GM19395 (cell line): ENCODE results near the gene STK32A.
"Not testable (repeated sequence)": the region's sequence is repeated elsewhere in the genome, so short reads cannot be mapped to it uniquely, and the experiment has no call there.

ENCODE experiments used
- ATAC-seq: cut with Tn5 transposase; IDR thresholded peaks from one replicate; pipeline ENCODE4 v1.9.1; 2021; ENCODE audit warnings: mild to moderate bottlenecking, moderate library complexity; ENCODE audit not compliant: unreplicated experiment

The STK32A gene

DNA sequence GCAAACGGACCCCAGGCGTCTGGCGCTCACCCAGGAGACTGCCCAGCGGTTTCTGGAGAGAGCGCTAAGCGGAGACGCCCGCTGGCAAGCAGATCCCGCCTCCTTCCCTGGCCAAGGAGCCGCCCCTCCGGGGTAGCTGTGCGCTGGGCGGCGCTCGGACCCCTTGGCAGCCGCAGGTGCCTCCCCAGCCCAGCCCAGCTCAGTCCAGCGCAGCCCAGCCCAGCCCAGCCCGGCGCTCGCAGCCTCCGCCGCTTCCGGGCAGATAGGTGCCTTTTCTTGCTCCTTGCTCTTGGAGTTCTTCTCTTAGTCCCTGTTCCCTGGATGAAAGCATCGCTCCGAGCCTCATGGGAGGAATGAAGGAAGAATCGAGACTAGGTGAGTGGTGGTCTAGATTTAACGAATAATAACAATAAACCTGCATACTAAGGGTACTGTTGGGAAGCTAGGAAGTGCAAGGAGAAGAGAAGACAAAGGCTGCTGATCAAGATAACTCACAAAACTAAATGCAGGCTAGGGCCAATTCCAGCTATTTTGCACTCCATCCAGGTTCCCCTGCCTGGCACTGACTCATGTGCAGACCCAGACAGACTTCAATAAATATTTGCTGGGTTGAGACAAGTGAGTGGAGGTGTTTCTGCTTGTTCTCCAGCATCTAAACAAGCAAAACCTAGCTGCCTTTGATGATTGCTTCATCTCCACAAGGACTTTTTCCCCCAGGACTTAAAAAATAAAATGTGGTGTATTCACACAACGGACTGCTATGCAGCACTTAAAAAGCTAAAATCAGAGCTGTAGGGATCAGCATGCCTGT, at the start of gene STK32A:
Gene STK32A (plus strand): TSS at position 202 of the 811 bp plus-strand sequence. CDS start 4,609 bp downstream, outside the sequence.
- ATAC-seq, result no peak

- ATAC-seq, result no peak
Measured at GRCh38 chr5:147187099-147187540, 47.7 kb upstream of the STK32A start.

GRCh38 chr5:147188200-147189108, 46.4 kb upstream of the STK32A start:
- ATAC-seq, result peak; percentile 94

DNA sequence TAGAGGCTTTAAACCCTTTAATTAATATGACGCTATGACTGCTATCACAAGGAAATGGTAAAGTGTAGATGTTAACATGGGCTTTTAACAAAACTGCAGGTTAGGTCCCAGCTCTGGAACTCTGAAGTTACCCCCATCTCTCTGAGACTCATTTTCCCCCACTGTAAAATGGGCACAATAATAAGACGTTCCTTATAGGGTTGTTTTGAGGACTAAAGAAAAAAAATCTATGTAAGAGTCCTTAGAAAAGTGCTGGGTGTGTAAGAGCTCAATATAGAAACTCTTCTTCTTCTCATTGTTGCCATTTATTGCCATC, 45.8 kb upstream of the STK32A start:
- ATAC-seq, result peak; percentile 21

GRCh38 chr5:147190331-147190730, 44.5 kb upstream of the STK32A start:
- no peak for ATAC-seq

DNA sequence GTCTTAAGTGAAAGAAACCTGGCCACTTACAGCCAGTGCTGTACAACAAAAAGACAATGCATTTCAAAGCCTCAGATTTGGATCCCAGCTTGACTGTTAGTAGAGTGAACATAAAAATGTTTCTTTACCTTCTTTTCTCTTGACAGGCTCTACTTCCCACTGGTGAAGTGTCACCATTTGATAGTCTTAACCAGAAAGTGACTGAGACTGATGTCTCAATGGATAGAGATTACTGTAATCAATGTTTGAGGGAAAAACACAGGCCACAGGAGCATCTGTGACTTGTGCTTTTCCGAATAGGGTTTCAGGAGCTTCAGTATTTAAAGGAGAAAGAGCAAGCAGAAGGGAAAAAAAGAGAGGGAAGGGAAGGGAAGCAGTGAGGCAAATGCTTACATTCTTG, 41.7 kb upstream of the STK32A start:
- ATAC-seq, result no peak

DNA sequence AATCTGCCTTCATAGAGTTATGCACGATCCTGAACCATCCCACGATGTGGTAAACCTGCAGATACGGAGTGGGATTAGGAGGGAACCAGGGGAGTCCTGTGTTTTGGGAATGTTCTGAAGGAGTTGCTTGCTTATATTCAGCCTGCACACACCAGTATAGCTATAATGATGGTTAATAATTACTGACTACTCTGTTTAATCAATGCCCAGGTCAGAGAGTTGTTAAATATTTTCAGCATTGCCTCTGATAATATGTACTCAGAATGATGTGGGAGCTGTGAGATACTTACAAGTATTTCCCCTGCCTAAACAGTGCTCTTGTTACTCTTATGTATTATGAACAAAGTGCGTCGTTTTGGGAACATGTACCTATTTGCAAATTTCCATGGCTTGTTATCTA, 34.8 kb upstream of the STK32A start:
- ATAC-seq, result no peak

GRCh38 chr5:147203213-147203612, 31.6 kb upstream of the STK32A start:
- ATAC-seq, result no peak

- no peak for ATAC-seq
Measured at GRCh38 chr5:147204576-147204975, 30.2 kb upstream of the STK32A start.

- ATAC-seq, result no peak
Measured at GRCh38 chr5:147208134-147208533, 26.7 kb upstream of the STK32A start.

DNA sequence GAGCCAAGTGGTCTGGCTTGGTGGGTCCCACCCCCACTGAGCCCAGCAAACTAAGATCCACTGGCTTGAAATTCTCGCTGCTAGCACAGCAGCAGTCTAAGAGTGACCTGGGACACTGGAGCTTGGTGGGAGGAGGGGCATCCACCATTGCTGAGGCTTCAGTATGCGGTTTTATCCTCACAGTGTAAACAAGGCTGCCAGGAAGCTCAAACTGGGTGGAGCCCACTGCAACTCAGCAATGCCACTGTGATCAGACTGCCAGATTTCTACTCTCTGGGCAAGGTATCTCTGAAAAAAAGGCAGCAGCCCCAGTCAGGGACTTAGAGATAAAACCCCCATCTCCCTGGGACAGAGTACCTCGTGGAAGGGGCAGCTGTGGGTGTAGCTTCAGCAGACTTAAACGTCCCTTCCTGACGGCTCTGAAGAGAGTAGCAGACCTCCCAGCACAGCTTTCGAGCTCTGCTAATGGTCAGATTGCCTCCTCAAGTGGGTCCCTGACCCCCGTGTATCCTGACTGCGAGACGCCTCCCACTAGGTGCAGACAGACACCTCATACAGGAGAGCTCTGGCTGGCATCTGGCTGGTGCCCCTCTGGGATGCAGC, 18.2 kb upstream of the STK32A start:
- no peak for ATAC-seq

DNA sequence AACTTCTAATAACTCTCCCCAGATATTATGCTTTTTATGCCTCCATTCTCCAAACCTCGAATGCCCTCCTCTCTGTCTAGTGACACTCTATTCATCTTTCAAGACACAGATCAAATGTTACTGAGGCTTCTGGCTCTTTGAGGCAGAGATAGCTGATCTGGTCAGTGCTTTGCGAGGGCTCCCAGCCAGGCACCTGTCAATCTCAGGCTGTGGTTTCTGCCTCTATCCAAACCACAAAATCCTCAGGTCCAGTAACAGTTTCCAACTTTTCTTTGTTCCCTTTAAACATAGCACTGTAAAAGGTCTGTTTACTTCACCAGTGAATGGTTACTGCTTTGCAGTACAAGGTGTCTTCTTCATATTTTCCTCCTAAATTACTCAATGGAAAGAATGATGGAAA, 11.5 kb upstream of the STK32A start:
- ATAC-seq, result no peak

DNA sequence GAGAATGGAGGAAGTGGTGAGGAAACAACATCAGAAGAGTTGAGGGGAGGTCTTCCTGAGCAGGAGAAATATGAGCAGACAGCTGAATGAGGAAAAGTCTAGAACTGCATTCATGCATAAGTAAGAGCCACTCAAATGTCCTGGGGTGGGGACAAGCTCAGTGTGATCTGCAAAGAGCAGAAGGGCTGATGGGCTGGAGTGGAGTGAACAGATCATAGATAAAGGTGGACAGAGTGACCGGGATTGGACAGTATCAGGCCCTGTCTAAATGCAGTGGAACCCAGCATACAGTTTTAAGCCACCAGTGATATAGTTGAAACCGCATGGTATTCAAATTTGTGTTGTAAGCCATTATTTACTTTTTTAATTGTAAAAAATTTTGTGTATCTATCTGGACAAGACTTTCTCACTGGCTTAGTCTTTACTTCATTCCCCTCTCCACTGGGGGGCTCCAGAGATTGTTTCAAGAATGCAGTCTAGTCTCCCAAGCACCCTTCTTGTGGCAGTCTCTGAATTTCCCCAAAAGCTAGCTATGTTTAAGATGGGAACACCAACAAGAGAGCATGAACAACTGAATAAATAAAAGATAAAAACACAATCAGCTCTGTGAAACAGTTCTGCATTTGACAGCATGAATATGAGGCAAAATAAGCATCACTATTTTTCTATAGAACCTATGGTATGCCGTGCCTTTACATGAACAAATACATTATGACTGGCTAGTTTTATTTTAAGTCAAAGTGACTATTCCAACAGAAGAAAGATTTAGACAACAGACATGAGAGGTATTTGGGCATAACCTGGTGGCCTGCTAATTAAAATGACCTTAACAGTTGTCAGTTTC, 10.7 kb upstream of the STK32A start:
- peak; percentile 64 for ATAC-seq

DNA sequence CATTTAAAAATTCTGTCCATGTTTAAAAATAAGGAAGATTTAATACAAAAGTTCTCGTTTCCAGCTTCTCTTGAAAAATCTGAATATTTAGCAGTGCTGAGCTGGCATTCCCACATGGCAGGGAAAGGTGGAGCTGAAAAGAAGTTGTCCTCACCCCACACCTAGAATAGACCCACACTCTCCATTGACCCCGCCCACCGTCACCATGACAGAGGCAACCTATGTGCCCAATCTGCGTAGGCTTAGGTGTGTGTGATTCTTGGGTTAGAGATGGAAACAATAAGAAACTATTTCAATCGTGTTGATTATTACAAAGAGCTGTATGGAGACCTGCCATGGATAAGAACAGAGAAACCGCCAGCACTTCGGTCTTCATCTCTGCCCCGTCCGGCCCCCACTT, 8.9 kb upstream of the STK32A start:
- ATAC-seq, result no peak

- no peak for ATAC-seq
Measured at GRCh38 chr5:147226512-147226911, 8.3 kb upstream of the STK32A start.

DNA sequence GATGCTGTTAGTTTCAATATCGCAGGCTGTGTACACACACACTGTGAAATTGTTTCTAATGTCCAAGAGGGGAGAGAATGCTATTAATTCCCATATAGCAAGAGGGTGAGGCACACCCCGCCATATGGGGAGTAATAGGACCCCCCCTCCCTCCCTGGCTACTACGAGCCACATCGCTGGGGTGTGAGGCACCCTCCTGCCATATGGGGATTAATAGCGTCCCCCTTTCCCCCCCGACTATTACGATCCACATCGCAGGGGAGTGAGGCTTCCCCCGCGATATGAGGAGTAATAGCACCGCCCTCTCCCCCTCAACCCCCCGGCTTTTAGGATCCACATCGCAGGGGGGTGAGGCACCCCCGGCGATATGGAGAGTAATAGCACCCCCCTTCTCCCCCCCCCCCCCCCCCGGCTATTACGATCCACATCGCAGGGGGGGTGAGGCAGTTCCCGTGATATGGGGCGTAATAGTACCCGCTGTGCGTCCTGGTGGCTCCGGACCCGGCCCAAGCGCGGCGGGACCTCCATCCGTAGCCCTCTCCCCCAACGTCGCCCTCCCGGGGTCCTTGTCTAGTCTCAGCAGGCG, 494 bp upstream of the STK32A start:
- ATAC-seq, result no peak

DNA sequence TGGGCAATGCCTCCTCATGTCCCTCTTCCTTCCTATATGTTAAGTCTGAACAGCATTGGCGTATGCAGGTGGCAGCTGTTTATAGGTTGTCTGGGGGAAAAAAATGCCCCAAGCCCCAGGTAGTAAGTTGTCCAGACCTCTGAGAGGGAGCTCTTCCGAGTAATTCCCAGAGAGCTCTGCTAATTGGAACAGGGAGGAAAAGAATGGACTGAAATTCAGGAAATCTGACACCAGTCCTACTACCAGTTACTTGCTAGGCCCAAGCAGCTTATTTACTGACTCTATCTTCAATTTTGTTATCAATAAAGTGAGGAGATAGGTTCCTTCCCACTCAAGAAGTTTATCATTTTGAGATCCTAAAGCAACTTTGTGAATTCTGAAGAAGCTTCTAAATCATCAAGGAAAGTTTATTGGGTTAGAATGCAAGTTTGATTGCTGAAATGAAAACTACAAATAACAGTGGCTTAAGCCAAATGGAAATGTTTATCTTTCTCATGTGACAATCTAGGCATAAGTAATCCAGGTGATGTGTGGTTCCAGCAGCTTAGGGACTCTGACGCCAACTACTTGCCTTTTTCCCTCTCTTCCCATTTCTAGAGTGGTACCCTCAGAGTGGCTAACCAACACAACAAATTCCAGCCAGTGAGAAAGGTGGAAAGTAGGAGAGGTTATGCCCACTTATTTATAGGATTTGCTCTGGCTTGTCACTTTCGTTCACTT, 5.6 kb downstream of the STK32A start:
- no peak for ATAC-seq

GRCh38 chr5:147243238-147243637, 8.4 kb downstream of the STK32A start:
- not testable (repeated sequence) for ATAC-seq

DNA sequence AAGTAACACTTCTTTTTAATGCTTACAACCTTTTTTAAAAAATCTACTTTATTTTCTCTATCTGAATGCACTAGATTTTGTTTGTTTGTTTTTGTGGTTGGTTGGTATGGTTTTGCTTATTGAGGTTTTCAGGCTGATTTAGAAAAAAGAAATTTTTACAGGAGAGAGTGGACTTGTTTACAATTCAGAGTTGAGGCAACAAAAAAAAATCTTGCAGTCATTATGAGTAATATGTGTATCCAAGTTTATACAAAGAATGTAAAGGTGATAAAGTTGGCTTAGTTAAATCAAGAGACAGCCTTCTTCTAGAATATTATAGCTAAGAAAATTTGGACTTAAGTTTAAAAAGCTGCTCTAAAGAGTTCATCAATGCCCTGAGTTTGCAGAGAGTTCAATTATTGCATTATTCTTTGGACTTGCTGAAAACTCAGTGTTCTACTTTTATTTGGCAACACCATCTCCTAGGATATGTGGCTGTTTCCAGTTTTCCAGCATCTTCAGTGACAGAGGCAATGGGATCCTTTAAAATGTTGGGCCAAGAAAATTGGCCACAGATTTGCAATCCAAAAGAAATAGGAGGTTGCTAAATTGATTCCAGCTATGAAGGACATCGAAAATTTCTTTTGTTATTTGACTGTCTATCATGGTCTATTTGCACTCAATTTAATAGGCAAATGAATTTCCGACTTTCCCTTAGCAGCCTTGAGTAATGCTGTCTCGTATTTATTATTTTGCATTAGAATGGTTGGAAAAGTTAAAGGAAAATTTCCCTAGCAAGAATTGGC, 10.7 kb downstream of the STK32A start:
- no peak for ATAC-seq
